Superior temporal gyrus (tissue), 1 donor: ENCODE data around the gene PACS2.
A peak's percentile ranks its signal among the peaks of the same experiment; 100 is the strongest.
"Not testable (repeated sequence)": the region's sequence is repeated elsewhere in the genome, so short reads cannot be mapped to it uniquely, and the experiment has no call there.

Source experiments
- DNase-seq: peaks from one replicate; pipeline ENCODE4 v3.0.0-alpha.2; 2016; ENCODE audit errors: extremely low spot score

Gene PACS2

GRCh38 chr14:105330491-105330895 is 15.9 kb downstream of the PACS2 start:
- no peak for DNase-seq

- no peak for DNase-seq
Observed at GRCh38 chr14:105331575-105332349, 17.2 kb downstream of the PACS2 start.

GRCh38 chr14:105332350-105332874 is 17.9 kb downstream of the PACS2 start:
- DNase-seq = no peak

GRCh38 chr14:105333020-105333490 is 18.5 kb downstream of the PACS2 start:
- no peak for DNase-seq

- no peak for DNase-seq
Observed at GRCh38 chr14:105333613-105334364, 19.2 kb downstream of the PACS2 start.

GRCh38 chr14:105334383-105335230 is 20.1 kb downstream of the PACS2 start:
- DNase-seq = no peak

- not testable (repeated sequence) for DNase-seq
Observed at GRCh38 chr14:105335231-105335542, 20.6 kb downstream of the PACS2 start.

- DNase-seq = no peak
Observed at GRCh38 chr14:105335735-105336476, 21.4 kb downstream of the PACS2 start.

- DNase-seq = no peak
Observed at GRCh38 chr14:105336477-105337287, 22.1 kb downstream of the PACS2 start.

GRCh38 chr14:105337433-105337832 is 22.9 kb downstream of the PACS2 start:
- no peak for DNase-seq

- DNase-seq = peak; percentile 68
Observed at GRCh38 chr14:105337966-105338741, 23.6 kb downstream of the PACS2 start.

- peak; percentile 72 for DNase-seq
Observed at GRCh38 chr14:105340821-105341733, 26.5 kb downstream of the PACS2 start.

- DNase-seq = no peak
Observed at GRCh38 chr14:105343194-105343593, 28.6 kb downstream of the PACS2 start.

- DNase-seq = no peak
Observed at GRCh38 chr14:105346200-105346533, 31.6 kb downstream of the PACS2 start.

- DNase-seq = no peak
Observed at GRCh38 chr14:105346876-105347586, 32.5 kb downstream of the PACS2 start.

GRCh38 chr14:105347587-105347968 is 33.0 kb downstream of the PACS2 start:
- no peak for DNase-seq

GRCh38 chr14:105348169-105348944 is 33.8 kb downstream of the PACS2 start:
- DNase-seq = no peak
